HCT116 (cell line): Measurements from ENCODE around the gene BLOC1S3.

ENCODE experiments used
- ZNF274 ChIP-seq: fragments of 200-500 bp; sonication (Bioruptor generic); IDR thresholded peaks from 2 replicates; pipeline ENCODE4 v1.6.1; 2014; ENCODE audit warnings: mild to moderate bottlenecking, low read depth, low read length, inconsistent platforms
- TF ChIP-seq, protein P1 (sequence below), 3 experiments: fragments of 200-600 bp in 1 of 3; sonication (generic) in 1 of 3; IDR thresholded peaks in 2 of 3; conservative IDR thresholded peaks in 1 of 3; 2 replicates each; pipeline ENCODE4 v1.5.1; 2012 to 2017; ENCODE audit warnings: low read depth in 2 of 3, low read length in 2 of 3, antibody characterized with exemption in 1 of 3, borderline replicate concordance in 1 of 3, control low read depth in 1 of 3, mild to moderate bottlenecking in 1 of 3, mixed read lengths in 1 of 3, mixed run types in 1 of 3, moderate library complexity in 1 of 3; ENCODE audit not compliant: insufficient read depth in 1 of 3

DNA sequence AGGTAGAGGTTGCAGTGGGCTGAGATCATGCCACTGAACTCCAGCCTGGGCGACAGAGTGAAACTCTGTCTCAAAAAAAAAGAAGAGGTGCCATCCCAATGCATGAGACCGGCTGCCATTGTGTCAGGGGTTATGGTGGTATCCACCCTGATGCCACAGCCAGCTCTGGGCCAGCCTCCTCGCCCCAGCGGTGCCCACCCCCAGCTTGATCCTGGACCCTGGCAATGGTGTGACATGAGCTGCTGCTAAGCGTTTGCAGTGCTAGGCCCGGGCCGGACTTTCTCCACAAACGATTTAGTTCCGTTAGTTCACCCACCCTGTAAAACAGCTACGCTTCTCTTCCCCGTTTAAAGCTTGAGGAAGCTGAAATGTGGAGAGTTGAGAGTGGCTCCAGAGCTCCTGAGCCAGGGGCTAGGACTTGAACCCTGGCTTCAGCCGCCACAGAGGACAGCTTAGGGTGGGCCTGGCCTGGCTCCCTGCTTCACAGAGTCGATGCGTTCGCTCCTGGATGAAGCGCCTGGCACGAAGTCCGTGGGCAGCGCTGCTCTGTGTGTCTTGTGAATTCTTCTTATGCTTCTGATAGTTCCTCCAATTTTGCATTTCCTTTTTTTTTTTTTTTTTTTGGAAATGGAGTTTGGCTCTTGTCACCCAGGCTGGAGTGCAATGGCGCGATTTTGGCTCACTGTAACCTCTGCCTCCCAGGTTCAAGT is 43.3 kb upstream of the BLOC1S3 start:
- no peak for TF ChIP-seq ZNF274
- TF ChIP-seq, protein P1, sequence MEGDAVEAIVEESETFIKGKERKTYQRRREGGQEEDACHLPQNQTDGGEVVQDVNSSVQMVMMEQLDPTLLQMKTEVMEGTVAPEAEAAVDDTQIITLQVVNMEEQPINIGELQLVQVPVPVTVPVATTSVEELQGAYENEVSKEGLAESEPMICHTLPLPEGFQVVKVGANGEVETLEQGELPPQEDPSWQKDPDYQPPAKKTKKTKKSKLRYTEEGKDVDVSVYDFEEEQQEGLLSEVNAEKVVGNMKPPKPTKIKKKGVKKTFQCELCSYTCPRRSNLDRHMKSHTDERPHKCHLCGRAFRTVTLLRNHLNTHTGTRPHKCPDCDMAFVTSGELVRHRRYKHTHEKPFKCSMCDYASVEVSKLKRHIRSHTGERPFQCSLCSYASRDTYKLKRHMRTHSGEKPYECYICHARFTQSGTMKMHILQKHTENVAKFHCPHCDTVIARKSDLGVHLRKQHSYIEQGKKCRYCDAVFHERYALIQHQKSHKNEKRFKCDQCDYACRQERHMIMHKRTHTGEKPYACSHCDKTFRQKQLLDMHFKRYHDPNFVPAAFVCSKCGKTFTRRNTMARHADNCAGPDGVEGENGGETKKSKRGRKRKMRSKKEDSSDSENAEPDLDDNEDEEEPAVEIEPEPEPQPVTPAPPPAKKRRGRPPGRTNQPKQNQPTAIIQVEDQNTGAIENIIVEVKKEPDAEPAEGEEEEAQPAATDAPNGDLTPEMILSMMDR (IDR thresholded peaks at IDR 0.05 in 2 of 3, conservative IDR thresholded peaks at IDR 0.05 in 1 of 3; ENCODE audit: borderline replicate concordance in 1 of 3, insufficient read depth in 1 of 3, low read depth in 2 of 3, low read length in 2 of 3), result no peak
